Measurements from ENCODE around the gene SLC27A5.

DNA sequence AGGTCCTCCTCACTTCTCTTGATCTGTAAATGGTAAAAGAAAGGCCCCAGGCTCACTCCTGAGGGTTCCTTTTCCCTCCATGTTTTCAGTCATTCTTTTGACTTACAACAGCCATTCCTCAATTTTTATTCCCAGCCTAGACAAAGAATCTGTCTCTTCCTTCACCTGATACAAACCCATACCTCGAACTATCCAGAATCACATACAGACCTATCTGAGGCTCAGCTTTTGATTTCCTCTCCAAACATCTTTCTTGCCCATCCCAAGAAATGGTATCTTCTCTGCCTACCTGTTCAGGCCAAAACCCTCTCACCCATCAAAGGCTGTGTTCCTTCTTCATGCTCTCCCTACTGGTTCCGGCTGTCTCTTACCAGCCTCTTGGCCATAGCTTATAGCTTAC is 40.9 kb upstream of the SLC27A5 start:
- TF ChIP-seq PAX5 (IDR thresholded peaks at IDR 0.05; ENCODE audit: insufficient read depth, low read length, severe bottlenecking) (no peak), POLR2AphosphoS5 (IDR thresholded peaks at IDR 0.05; ENCODE audit: low read depth, low read length) (no peak; the same call in 1 of the 2 replicates), TAF1 (IDR thresholded peaks at IDR 0.05; ENCODE audit: low read depth, low read length) (no peak), POLR2A (IDR thresholded peaks at IDR 0.05; ENCODE audit: low read depth, low read length) (no peak)

Measured in GM12891 (cell line).